Adrenal gland (tissue), 12 donors: ENCODE data around the gene CADPS. TPM values are rescaled to one million over a fixed set of nuclear protein-coding genes. Genes with fewer than 3 reads are reported as not detected.

Experiments
- DNase-seq, 7 donors: peaks; one replicate each; pipeline ENCODE4 v3.0.0-alpha.2; 2019 to 2020
- H3K27ac ChIP-seq, 5 donors: fragments of 200-600 bp; sonication (generic) in 4 of 5; 1 replicate in 3 of 5; 2 replicates in 2 of 5; pipeline versions ENCODE4 v1.5.1 to v1.8.0; 2016 to 2020; ENCODE audit warnings: mild to moderate bottlenecking in 1 of 5
- H3K27me3 ChIP-seq: fragments of 200-600 bp; 2 replicates; pipeline ENCODE4 v1.8.0; 2021
- H3K36me3 ChIP-seq, 2 donors: fragments of 200-600 bp; replicated peaks in 1 of 2; 1 replicate in 1 of 2; 2 replicates in 1 of 2; pipeline versions ENCODE4 v1.5.1 to v1.8.0; 2018 to 2022
- H3K4me1 ChIP-seq, 2 donors: fragments of 200-600 bp; replicated peaks in 1 of 2; 1 replicate in 1 of 2; 2 replicates in 1 of 2; pipeline versions ENCODE4 v1.5.1 to v1.8.0; 2018 to 2021
- H3K4me3 ChIP-seq, 4 donors: fragments of 200-600 bp; sonication (generic) in 3 of 4; one replicate each; pipeline ENCODE4 v1.5.1; 2016 to 2018
- H3K9me3 ChIP-seq, 3 donors: fragments of 200-600 bp; sonication (generic) in 1 of 3; replicated peaks in 1 of 3; 1 replicate in 2 of 3; 2 replicates in 1 of 3; pipeline versions ENCODE4 v1.5.1 to v1.8.0; 2016 to 2021
- CTCF ChIP-seq, 6 experiments: fragments of 450-650 bp in 4 of 6; fragments of 200-600 bp in 2 of 6; sonication (generic) in 1 of 6; IDR thresholded peaks; 1 replicate in 5 of 6; 2 replicates in 1 of 6; pipeline versions ENCODE4 v1.5.1 to v1.8.0; 2016 to 2021; ENCODE audit warnings: antibody characterized with exemption in 6 of 6, mild to moderate bottlenecking in 2 of 6, moderate library complexity in 1 of 6
- POLR2A ChIP-seq, 2 donors: fragments of 450-650 bp; IDR thresholded peaks; one replicate each; pipeline ENCODE4 v1.6.1; 2017; ENCODE audit warnings: antibody characterized with exemption in 2 of 2, mild to moderate bottlenecking in 2 of 2, moderate library complexity in 1 of 2
- WGBS, 4 donors: extraction: QIAGEN DNeasy Blood & Tissue Kit in 2 of 4; methylation state at CpG; one replicate each; pipeline versions ENCODE4 v1.1.5 to v1.1.7; 2013 to 2017; 5-methylcytosine and 5-hydroxymethylcytosine counted together
- intact Hi-C, 2 donors: fragments of 100-400 bp; cut with DNase I; formaldehyde crosslinking; loops; one replicate each; pipeline versions ENCODE4 v1.14.1 to v1.15.0; 2022 to 2023
- polyA plus RNA-seq, 3 donors: library from polyadenylated mRNA; stranded (reverse); fragments of 200-250 nt in 2 of 3; fragments of 350-450 nt in 1 of 3; fragmentation: Illumina TruSeq in 1 of 3; extraction: RNeasy Lipid Tissue Mini Kit (QIAGEN cat#74804) in 1 of 3; gene quantifications; one replicate each; pipeline ENCODE4 v1.2.3, GENCODE V29; 2013 to 2014
- total RNA-seq, 9 donors: library from RNA; depleted of rRNA in 4 of 9; stranded (reverse); fragments of >200 nt in 4 of 9; fragments of 120-200 nt in 1 of 9; fragmentation: NEBNext Ultra II Directional in 1 of 9; extraction: Animal tissue kit (Norgen Biotek cat#: 25700) in 1 of 9; gene quantifications; one replicate each; pipeline versions ENCODE4 v1.1.0 to v1.2.4, GENCODE V29; 2013 to 2023
- donor health status: healthy with polysubstance abuse.
- donor health status: Bipolar disorder and iron deficiency.
- donor health status: DM: yes; HTN: yes; CAD: no.
- donor health status: DM: no; HTN: no; CAD: no.
- donor health status: DM: no; HTN: no; CAD: no.
- donor health status: DM: yes; HTN: yes; CAD: no.

CADPS gene
- total and polyA plus RNA-seq, 12 donors = 0.24 to 36.5 (median 11.2) TPM; not detected in 2

GRCh38 chr3:62823461-62824050 lies 51.7 kb downstream of the CADPS start:
- intact Hi-C loops = no loop called here
- Histone ChIP-seq H3K4me1 (no peaks in the 10 kb centered on the region), H3K27ac (no peak overlapping the region), H3K27me3 (no peaks in the 10 kb centered on the region), H3K36me3 (no peaks in the 10 kb centered on the region), H3K4me3 (no peak overlapping the region), H3K9me3 (no peaks in the 10 kb centered on the region)
- TF ChIP-seq CTCF (IDR thresholded peaks at IDR 0.05) (no peak), POLR2A (IDR thresholded peaks at IDR 0.05) (no peak)
- DNase-seq = no peak
- WGBS, 4 donors = 73 to 81% (median 77%) methylated on average over 6 of the region's 6 CpGs

GRCh38 chr3:62822905-62823304 lies 52.3 kb downstream of the CADPS start:
- no peak for DNase-seq
- Histone ChIP-seq H3K36me3 (no peaks in the 10 kb centered on the region), H3K4me3 (no peak overlapping the region), H3K27ac (no peak overlapping the region), H3K9me3 (no peaks in the 10 kb centered on the region), H3K4me1 (no peaks in the 10 kb centered on the region), H3K27me3 (no peaks in the 10 kb centered on the region)
- TF ChIP-seq POLR2A (IDR thresholded peaks at IDR 0.05) (no peak), CTCF (IDR thresholded peaks at IDR 0.05) (no peak)
- intact Hi-C loops = no loop called here
- 43 to 56% (median 49%) methylated on average over 1 of the region's 1 CpG for WGBS, 4 donors

GRCh38 chr3:62818347-62818746 lies 56.9 kb downstream of the CADPS start:
- Histone ChIP-seq H3K27ac (no peak overlapping the region), H3K4me3 (no peak overlapping the region), H3K36me3 (no peaks in the 10 kb centered on the region), H3K27me3 (no peaks in the 10 kb centered on the region), H3K4me1 (no peaks in the 10 kb centered on the region), H3K9me3 (no peaks in the 10 kb centered on the region)
- WGBS, 4 donors = 66 to 72% (median 68%) methylated on average over 5 of the region's 5 CpGs
- intact Hi-C loops = no loop called here
- no peak for DNase-seq
- no peak for TF ChIP-seq CTCF (IDR thresholded peaks at IDR 0.05)
- TF ChIP-seq POLR2A (IDR thresholded peaks at IDR 0.05) = no peak

GRCh38 chr3:62817678-62818077 lies 57.5 kb downstream of the CADPS start:
- H3K36me3 ChIP-seq = no peaks in the 10 kb centered on the region
- H3K9me3 ChIP-seq = no peaks in the 10 kb centered on the region
- H3K4me1 ChIP-seq = no peaks in the 10 kb centered on the region
- no peak overlapping the region for H3K27ac ChIP-seq
- no peak for TF ChIP-seq CTCF (IDR thresholded peaks at IDR 0.05)
- TF ChIP-seq POLR2A (IDR thresholded peaks at IDR 0.05) = no peak
- 65 to 77% (median 73%) methylated on average over 2 of the region's 2 CpGs for WGBS, 4 donors
- no peak overlapping the region for H3K4me3 ChIP-seq
- DNase-seq = no peak
- intact Hi-C loops = no loop called here
- no peaks in the 10 kb centered on the region for H3K27me3 ChIP-seq
